HG03575 (cell line): Measurements from ENCODE around the gene SBF2.

Source experiments
- ATAC-seq: cut with Tn5 transposase; IDR thresholded peaks from one replicate; pipeline ENCODE4 v1.9.1; 2021; ENCODE audit not compliant: unreplicated experiment, insufficient number of reproducible peaks, low FRiP score; ENCODE audit errors: extremely low read depth

The SBF2 gene

GRCh38 chr11:10293423-10294289 lies at the start of gene SBF2:
SBF2 (minus strand) TSS chr11:10294219; CDS start chr11:10294069, 150 bp downstream.
- no peak for ATAC-seq

DNA sequence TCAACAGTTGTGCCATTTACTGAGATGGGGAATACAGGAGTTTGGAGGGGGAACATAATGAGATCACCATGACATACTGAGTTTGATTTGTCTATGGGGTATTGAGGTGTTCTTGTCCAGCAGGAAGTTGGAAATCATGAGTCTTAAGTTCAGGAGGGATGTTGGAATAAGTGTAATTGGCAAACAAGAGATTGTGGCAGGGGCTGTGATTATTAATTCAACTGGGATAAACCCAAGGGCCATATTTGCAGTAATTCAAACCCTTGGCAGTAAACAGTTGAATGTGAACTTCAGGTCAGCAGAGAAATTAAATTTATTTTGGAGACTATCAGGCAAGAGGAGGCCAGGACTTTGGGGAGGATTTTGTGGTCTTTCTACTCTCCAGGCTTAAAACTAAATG lies 44.3 kb upstream of the SBF2 start:
- ATAC-seq: no peak

DNA sequence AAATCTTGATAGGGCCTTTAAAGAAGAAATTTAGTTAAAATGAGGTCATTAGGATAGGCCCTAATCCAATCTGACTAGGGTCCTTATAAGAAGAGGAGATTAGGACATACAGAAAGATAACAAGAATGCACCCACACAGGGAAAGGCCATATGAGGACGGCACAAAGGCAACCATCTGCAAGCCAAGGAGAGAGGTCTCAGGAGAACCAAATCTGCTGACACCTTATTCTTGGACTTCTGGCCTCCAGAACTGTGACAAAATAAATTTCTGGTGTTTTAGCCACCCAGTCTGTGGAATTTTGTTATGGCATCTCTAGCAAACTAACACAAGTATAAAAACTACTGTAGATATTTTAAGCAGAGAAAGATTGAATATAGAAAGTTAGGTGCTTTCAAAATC lies 39.5 kb upstream of the SBF2 start:
- no peak for ATAC-seq

DNA sequence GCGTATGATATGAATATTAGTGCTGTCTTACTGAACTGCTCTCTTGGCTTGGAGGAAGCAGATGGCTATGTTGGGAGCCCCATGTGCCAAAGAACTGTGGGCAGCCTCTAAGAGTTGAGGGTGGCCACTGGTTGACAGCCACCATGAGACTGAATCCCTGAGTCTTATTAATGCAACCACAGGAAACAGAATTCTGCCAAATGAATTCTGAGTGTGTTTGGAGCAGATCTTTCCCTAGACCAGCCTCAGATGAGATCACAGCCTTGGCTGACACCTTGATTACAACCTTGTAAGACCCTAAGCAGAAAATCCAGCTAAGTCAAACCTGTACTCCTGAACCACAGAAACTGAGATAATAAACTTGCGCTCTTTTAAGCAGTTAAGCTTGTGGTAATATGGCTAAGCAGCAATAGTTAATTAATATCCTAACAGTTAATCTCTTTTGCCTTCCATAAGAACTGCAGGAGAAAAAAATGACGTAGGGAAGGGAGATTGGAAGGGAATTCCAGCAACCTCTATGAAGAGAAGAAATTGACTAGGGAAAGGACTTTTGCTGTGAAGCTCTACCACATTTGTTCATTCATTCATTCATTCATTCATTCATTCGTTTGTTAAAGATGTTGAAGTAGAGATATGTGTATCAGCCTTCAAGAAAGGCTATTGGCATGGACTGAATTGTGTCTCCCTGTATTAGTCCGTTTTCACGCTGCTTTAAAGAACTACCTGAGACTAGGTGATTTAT lies 37.7 kb upstream of the SBF2 start:
- no peak for ATAC-seq

DNA sequence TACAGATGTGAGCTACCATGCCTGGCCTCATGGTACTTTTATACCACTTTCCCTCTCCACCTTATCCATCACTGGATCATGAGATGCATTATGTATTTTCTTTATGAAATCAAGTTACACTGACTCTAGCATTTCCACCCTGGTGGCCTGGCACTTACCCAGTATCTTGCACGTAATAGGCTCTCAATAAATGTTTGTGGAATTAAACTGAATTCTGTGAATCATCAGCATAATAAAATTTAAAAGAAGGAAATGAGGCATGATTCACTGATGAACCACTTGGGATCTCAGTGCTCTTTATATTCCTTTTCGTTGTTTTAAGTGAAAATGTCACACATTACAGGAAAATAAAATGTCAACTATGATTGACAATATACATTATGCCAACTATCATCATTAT lies 35.9 kb upstream of the SBF2 start:
- no peak for ATAC-seq

- no peak for ATAC-seq
Observed at GRCh38 chr11:10329356-10329755, 35.3 kb upstream of the SBF2 start.

DNA sequence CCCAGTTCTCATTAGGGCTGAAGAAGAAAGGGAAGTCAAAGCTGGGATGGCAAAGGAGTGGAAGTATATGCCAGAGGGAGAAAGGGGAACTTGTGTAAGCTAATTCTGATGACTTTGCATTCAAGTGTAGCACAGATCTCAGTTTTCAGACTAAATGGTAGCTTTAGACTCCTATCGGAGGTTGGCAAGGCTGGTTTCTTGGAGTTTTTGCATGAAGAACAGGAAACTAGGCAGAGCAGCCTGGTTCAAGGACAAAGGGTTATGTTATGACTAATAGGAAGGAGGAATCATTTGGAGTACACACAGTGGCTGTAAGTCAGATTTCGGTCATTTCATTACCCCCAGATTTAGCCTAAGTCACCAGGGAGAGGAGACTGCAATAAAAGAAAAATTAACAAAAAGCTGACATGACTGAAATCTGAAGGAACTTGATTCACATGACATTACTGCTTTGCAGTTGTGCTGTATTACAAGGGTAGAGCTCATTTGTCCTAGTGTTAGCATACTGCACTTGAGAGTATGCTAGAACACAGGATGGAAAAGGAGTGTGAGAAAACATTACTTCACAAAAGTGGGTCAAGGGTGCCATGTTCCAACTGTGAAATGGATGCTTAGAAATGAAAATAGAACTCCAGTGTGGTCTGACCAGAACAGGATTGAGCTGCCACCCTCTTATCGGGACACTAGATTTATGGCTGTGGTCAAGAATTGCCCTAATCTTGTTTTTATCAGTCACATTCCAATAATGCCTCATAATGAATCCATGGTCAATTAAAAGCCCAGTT lies 34.5 kb upstream of the SBF2 start:
- no peak for ATAC-seq

GRCh38 chr11:10327254-10327653 lies 33.2 kb upstream of the SBF2 start:
- no peak for ATAC-seq

DNA sequence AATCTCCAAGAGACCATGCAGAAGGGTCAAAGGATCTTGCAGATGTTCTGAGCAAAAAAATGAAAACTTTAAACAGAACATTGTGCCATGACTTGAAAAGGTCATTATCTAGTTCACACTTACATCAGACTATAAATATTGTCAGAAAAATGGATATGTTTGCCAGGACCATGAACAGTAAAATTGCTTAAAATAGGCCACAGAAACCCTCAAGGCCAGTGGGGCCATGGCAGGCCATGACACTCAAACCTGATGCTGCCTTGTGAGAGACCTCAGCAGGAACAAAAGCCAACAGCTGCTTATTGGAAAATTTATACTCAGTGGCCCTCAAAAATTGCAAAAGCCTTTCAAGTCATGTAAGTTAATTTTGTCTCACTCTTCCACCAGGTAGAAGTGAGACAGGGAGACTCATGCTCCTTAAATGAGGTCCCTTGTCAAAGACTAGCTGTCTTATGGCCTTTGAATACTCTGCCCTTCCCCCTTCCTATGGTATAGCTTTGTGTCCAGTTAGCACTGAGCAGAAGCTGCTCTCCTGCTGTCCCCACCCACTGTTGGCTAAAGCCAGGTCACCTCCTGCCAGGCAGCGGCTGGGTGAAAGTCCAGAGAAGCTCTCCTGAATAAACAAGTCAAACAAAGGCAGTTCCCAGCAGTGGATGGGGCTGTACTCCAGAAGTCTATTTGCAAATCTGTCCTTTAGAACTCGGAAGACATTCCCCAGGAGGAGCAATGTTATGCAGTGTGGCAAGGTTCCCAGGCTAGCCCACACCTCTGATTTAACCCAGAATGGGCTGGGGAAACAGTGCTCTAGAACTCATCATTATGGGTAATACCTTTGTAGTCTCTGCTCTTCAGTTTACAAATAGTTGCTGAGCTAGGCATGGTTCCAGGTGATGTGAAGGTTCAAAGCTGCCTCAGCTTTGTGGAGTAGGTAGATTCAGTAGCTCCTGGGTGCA lies 32.3 kb upstream of the SBF2 start:
- ATAC-seq: no peak

- no peak for ATAC-seq
Observed at GRCh38 chr11:10325277-10326011, 31.4 kb upstream of the SBF2 start.

GRCh38 chr11:10324474-10324873 lies 30.5 kb upstream of the SBF2 start:
- ATAC-seq: no peak

DNA sequence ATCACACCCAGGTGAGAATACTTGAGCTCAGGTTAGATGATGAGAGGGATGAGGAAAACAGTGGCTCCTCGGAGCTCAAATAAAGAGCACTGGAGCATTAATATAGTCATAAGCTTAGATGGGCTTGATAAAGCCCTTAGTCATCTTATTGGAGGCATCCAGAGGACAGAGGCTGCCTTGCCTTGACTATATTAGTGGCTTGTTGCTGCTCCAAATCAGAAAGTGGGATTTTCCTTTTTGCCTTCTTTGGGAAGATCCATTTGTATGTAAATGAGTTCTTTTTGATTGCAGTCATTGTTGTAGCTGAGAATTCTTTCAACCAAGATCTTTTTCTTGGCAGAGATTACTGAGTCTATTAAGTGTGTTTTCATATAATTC lies 29.8 kb upstream of the SBF2 start:
- ATAC-seq: no peak

DNA sequence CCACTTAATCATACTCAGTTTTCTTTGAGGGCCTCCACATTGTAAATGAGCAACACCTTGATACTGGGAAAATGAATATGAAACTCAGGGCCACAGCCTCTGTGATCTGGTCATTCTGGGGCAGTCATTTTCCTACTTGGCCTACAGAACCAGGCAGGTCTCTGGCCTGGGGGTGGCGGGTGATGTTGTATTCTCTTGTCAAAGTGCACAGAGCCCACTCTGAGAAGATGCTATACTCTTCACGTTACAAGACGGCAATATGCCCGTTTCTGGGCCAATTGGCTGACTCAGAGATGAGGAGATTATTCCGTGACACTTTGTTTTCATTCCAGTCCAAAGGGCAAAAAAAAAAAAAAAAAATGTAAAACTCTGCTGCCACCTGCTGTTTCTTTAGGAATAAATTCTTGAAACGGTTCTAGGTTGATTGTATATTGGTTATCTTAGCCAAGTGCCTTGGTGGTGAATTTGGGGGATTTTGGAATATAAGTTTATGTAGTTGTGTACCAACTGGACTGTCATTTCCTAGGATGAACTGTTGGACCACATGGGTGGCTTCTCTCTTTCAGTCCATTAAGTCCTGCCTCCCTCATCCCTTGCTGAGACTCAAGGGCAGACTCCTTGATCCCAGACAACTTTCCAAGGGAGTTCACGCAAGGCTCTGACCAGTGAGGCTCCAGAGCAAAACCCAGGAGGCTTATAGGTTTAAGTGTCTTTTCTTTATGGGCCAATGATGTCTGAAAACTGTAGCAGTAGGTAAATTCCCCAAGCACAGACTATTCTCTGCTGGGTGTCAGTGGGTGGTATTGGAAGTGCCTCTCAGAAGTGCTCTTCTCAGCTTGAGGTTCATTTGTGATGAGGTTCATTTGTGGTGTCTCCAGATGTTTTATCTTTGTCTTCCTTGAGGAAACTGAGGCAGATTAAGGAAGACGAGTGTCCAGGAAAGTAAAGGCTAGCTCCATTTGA lies 29.1 kb upstream of the SBF2 start:
- no peak for ATAC-seq

DNA sequence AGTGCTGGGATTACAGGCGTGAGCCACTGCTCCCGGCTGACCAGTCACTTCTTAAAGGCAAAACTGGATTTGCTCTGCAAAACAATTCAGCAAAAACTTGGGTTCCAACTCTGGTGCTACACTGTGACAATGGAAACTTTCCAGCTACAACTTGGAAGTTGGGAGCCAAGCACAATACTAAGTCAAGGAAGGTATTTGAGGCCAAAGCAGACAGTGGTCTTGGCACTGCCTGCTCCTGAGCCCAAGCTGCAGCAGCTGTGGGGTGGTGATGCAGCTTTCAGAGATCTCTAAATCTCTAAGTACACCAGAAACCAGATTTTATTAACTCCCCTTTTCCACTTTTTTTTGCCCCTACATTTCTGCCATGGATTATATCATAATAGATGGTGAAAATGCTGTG lies 28.4 kb upstream of the SBF2 start:
- no peak for ATAC-seq

DNA sequence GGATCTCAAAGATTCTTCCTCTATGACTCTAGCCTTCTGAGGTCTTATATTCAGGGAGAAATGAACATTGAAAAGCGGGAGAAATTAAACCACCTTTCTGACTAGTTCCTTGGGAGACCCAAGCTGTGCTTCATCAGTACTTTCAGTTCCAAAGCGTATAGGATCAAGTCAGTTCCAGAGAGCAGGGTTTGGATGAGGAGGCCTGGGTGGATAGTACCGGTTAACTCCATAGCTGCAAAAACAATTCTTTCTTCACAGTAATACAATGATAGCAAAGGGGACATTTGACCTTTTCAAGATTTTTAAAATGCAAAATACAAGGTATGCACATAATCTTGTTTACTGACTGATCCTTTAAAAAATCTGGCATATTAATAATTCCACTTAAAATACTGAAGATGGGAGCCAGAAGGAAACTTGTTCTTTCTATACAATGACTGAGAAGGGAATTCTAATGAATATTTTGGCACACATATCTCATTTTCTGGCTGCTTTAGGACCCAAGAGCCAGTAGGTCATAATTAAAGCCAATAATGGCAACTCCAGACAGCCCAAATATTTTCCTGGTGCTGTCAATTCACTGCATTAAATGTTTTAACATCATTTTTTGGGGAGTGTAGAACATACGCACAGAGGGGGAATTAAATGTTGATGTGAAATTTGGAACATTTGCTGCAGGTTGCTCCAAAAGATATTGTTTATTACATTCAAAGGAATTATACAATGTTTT lies 26.9 kb upstream of the SBF2 start:
- ATAC-seq: no peak
